ENCODE measurements around the gene MXD4.
A peak's percentile ranks its signal among the peaks of the same experiment; 100 is the strongest.

Gene MXD4

GRCh38 chr4:2261853-2262144 lies at the start of gene MXD4:
MXD4 (minus strand) TSS chr4:2262109; CDS start chr4:2261980, 129 bp downstream.
- no peak for DNase-seq

- DNase-seq = no peak
Observed at GRCh38 chr4:2306773-2307410, 45.0 kb upstream of the MXD4 start.

GRCh38 chr4:2305766-2306501 lies 44.0 kb upstream of the MXD4 start:
- DNase-seq = no peak

- no peak for DNase-seq
Observed at GRCh38 chr4:2304877-2305561, 43.1 kb upstream of the MXD4 start.

DNA sequence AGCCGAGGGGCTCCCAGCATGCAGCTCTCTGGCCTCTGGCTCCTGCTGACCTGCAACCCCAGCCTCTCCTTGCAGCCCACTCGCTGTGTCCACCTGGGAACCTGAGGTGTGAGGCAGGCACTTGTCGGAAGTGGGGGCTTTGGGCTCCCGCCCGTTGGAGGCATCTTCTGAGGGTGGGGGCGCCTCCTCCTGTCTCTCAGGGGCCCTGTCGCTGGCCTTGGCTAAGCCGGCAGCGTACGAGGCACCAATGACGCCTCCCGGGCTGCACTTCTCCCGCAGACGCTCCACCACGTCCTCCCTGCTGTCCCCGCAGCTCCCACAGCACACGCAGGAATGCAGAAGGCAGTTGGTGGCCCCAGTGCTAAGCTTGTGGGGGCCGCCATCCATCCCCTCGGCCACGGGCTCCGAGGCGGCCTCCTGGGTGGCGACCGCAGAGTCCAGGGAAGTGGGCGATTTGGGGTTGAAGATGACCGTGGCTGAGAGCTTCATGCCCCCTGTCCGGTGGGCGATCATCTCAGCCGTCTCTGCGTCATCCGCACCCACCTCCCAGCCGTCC lies 42.5 kb upstream of the MXD4 start:
- DNase-seq = no peak

DNA sequence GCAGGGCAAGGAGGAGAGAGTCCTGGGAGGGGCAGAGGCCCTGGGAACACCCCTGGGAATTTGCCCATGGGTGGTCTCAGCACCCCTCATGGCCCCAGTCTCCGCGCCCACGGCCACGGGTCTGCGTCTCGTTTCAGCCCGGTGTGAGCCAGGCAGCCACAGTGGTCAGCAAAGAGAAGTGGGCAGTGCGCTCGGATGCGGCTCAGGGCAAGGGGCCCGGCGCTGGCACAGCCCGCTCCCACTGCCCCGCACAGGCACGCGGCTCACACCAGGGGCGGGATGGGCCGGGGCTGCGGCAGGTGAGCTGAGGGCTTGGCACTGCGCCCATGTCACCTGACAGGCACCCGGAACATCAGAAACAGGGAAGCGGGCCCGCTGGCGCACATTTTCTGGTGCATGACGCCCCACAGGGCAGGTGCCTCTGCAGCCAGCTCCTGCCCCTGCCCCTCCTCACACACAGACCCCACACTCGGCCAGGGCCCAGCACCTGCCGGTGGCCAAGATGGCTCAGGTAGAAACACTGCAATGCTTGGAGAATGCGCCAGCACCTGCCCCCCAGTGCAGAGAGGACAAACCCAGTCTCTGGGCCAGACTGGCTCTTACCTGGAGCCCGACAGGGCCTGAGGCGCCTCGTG lies 41.9 kb upstream of the MXD4 start:
- no peak for DNase-seq

DNA sequence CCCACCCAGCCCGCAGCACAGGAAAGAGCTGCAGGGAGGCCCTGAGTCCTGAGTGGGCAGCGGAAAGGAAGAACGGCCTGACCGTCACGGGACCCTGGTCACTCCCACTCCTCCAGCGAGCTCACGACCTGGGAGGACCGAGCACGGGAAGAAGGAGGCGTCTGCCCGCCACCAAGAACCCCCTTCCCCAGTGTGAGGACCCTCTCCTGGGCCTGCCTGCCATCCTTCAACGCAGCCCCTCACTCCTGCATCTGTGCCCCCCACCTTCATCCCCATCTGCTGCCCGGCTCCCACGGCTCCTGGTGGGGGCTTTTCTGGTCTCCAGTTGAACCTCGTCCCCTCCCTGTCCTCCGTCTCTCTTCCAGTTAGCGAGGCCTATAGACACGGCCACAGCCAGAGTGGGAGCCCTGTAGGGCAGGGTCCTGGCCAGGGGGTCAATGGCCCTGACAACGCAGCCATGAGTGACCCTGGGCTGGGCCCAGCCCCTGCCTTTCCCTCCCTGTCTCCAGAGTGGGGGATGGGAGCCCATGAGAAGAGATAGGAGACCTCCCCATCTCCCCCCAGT lies 41.3 kb upstream of the MXD4 start:
- DNase-seq = no peak

DNA sequence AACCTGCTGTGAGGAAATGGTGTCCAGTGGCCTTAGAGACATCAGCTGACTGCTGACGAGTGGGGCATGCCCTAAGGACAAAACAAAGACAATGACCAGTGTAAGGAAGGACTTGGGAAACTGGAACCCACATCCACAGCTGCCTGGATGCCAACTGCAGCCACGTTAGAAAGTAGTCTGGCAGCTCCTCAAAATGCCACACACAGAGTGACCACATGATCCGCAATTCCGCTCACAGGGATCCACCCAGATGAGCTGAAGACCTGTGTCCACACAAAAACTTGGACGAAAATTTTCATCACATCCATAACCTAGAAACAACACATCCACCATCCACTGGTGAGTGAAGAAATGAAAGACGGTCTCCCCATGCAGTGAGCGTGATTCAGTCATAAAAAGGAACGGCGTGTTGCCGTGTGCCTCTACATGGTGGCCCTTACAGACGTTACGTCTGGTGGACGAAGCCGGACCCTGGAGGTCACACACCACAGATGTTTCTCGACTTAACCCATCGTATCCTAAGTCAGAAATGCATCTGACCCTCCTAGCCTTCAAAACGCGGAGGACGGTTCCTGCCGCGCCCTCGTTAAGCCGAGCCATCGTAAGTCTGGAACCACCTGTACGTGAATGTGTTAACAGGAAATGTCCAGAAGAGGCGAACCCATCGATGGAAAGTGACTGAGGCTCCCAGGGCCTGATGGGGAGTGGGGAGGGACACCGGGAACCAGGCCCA lies 40.6 kb upstream of the MXD4 start:
- no peak for DNase-seq

GRCh38 chr4:2301806-2302205 lies 39.9 kb upstream of the MXD4 start:
- no peak for DNase-seq

- DNase-seq = no peak
Observed at GRCh38 chr4:2301225-2301642, 39.3 kb upstream of the MXD4 start.

DNA sequence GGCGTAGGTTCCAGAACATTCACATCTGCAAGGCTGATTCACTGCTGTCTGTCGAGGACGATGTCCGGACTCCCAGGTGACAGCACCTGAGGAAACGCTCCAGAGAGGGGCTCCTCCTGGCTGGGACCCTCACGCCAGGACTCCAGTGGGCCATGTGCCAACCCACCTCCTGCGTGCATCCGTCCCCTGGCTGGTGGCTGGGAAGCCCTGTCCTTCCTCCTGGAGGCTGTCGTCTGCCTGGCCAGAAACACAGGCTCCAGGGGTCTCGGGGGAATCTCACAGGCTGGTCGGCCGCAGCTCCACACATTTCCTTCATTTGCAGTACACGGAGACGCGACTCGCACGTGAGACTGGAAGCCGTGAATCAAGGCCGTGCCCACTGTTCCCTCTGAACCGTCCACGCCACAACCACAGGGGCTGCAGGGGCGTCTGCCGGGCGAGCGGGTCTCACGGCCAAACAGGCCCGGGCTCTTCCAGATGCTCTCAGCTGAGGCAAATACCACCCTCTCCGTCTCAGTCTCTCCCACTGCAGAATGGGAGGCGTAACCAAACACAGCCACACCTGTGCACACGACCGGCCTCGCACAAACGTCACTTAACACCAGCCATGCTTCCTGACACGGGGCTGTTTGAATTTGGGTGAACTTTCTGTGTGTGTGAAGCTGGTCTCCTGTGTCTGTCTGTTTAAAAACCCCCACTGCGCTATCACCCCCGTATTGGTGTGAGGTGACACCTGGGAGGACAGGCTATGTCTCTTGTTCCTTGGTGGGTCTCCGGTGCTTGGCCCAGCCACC lies 38.7 kb upstream of the MXD4 start:
- no peak for DNase-seq

DNA sequence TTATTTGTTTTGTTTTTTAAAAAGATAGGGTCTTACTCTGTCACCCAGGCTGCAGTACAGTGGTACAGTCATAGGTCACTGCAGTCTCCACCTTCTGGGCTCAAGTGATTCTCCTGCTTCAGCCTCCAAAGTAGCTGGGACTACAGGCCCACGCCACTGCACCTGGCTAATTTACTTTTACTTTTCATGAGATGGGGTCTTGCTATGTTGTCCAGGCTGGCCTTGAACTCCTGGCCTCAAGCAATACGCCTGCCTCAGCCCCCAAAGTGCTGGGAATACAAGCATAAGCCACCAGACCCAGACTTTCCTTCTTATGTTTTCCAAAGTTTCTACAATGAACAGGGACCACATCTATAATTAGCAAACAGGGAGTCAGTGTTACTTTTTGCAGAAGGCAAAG lies 37.9 kb upstream of the MXD4 start:
- DNase-seq = no peak

GRCh38 chr4:2298532-2298991 lies 36.7 kb upstream of the MXD4 start:
- no peak for DNase-seq

DNA sequence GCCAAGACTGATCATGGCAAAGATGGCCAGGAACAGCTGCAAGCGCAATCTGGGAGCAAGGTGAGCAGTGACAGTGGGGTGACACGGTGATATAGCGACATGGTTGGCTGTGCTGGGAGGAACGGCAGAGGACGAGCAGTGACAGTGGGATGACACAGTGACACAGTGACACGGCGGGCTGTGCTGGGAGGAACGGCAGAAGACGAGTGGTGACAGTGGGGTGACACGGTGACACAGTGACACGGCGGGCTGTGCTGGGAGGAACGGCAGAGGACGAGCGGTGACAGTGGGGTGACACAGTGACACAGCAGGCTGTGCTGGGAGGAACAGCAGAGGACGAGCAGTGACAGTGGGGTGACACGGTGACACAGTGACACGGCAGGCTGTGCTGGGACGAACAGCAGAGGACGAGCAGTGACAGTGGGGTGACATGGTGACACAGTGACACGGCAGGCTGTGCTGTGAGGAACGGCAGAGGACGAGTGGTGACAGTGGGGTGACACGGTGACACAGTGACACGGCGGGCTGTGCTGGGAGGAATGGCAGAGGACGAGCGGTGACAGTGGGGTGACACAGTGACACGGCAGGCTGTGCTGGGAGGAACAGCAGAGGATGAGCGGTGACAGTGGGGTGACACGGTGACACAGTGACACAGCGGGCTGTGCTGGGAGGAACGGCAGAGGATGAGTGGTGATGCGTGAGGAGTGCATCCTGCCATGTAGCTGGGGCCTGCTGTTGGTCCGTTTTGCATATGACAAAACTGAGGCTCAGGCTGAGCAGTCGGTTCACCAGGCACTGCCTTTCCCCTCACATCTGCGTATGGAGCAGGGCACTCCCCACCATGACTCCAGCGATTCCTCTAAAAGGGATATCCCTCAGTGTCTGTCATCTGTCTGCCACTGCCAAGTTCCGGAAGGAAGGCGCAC lies 36.0 kb upstream of the MXD4 start:
- no peak for DNase-seq

DNA sequence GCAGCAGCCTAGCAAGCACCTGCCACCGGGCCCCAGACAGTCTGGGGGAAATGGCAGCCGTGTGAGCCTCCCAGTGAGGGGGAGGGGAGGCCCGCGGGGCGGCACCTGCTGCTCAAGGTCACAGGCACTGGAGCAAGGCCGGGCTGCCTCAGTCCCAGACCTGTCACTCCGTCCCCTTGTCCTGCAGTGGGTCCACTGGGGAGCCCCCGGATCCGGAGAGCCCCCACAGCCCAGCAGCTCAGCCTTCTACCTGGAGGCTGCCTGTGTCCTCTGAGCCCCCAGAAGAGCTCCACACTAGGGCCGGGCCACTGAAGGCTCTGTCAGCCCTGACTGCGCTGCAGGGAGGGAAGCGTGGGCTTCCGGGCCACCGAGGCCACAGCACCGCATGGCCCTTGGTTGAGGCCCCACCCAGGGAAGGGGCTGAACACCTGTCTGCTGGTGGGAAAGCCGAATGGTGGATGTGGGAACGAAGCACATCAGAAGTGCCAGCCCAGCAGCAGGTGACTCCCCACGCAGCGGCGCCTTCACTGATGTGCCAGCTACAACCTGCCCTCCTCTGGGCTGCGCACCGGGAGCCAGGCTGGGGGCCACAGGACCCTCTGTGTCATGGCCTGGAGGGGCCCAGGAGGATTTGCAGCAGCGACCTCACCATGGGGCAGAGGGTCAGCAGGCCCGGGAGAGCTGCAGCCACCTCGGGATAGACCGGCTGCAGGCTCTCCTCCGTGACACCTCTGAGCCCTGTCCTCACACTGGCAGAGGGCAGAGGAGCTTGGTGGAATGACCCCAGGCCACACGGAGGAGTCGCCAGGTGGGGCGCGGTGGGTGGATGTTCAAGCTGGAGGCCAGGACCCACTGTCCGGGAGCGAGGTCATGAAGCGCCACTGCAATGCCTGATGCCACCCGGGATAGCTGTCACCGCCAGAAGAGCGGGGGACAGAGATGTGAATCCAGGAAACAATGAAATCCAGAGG lies 35.0 kb upstream of the MXD4 start:
- DNase-seq = no peak

DNA sequence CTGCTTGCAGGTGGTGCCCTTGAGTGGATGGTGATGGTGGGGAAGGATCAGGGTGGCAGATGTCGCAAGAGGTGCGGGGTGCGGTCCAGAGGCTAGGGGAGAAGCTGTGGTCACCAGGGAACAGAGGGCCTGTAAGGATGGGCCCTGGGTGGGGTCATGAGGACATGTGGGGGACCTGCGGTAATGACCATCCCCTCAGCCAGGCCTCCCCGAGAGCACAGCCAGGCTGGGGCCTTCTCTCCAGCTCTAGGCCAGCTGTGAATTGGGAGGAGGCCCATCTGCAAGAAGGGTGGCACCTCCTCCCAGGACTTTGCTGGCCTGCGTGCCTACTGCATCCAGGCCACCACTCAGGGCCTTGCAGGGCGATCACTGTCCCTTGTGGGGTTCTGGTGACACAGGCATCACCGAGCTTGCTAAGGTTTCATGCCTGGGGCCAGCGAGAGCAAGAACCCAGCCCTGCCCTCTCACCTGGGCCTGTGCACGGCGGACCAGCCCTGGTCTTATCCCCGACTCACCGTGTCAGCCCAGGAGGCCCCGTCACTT lies 34.1 kb upstream of the MXD4 start:
- DNase-seq = no peak

DNA sequence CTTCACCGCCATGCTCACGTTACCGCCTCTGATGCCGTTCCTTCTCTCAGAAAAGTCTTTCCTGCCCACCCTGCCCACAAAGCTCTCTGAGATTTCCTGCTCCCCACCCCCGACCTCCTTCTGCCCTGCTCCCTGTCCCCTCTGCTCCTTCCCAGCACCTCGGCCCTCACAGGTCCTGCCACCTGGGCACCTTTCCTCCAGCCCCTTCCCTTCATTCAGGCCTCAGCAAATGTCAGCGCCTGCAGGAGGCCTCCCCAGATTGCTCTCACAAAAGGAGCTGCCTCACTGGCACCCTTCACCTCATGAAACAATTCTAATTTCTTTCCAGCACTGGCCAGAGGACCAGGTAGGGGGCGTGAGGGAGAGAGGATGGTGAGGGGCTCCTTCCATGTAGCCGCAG lies 33.6 kb upstream of the MXD4 start:
- DNase-seq = no peak

DNA sequence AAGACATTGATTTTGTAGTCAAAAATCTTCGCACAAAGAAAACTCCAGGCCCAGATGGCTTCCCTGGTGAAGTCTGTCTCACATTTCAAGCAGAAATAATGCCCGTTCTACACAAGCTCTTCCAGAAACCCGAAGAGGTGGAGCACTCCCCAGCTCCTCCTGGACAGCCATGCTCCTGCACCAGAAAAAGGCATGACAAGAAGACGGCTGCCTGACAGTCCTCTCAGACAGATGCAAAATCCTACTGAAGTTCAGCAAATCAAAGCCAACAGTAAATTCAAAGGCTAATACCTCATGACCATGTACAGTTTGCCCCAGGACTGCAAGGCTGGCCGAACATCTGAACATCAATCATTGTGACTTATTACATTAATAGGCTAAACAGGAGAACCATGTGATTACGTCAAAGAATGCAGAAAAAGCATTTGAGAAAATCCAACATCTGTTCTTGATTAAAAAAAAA lies 30.8 kb upstream of the MXD4 start:
- peak; percentile 69 for DNase-seq

Data from NCI-H82 (cell line).